GM10248 (cell line): ENCODE results near the gene MAP4.
"Not testable (repeated sequence)": the region's sequence is repeated elsewhere in the genome, so short reads cannot be mapped to it uniquely, and the experiment has no call there.

Experiments used
- CTCF ChIA-PET: fragments of 300-600 bp; sonication (Branson Sonifier 250); formaldehyde crosslinking; extraction: SDS; loops from one replicate; lab custom pipeline; 2021; ENCODE audit warnings: antibody characterized with exemption; lab: Yijun Ruan, JAX
- POLR2A ChIA-PET: fragments of 350-650 bp; sonication (Branson Sonifier 250); formaldehyde crosslinking; extraction: SDS; loops from one replicate; lab custom pipeline; 2020; ENCODE audit warnings: antibody characterized with exemption; lab: Yijun Ruan, JAX
- DNase-seq: peaks from one replicate; pipeline ENCODE4 v3.0.0; 2012; ENCODE audit errors: extremely low spot score
- CTCF ChIP-seq: IDR thresholded peaks from 2 replicates; pipeline ENCODE4 v1.5.1; 2012; ENCODE audit warnings: mild to moderate bottlenecking, low read depth; ENCODE audit errors: extremely low read depth, missing control alignments, control extremely low read depth

The MAP4 gene

GRCh38 chr3:47890126-47890827 lies 125.9 kb downstream of the MAP4 start:
- TF ChIP-seq CTCF: no peak
- DNase-seq: no peak
- ChIA-PET CTCF (interaction anchor here (0.9 to 2.4 kb wide), 11 partner anchors 10 to 368 kb away, joined by 3 to 6 read pairs (median 3); no protein-coding TSS in a partner anchor), POLR2A (interaction anchor here (0.6 kb wide), 1 partner anchor 75 kb away, joined by 7 read pairs; no protein-coding TSS in a partner anchor)

- no peak for TF ChIP-seq CTCF
- no peak for DNase-seq
- ChIA-PET POLR2A (no interaction called here), CTCF (interaction anchor here (1.0 to 1.8 kb wide), 6 partner anchors 15 to 367 kb away, joined by 3 to 6 read pairs (median 4); no protein-coding TSS in a partner anchor)
These were observed 127.0 kb downstream of the MAP4 start for GRCh38 chr3:47888986-47889757.

- CTCF ChIA-PET: interaction anchor here (1.8 kb wide), 1 partner anchor 50 kb away, joined by 6 read pairs; no protein-coding TSS in a partner anchor
- DNase-seq, POLR2A ChIA-PET: not testable (repeated sequence)
These were observed 128.2 kb downstream of the MAP4 start for GRCh38 chr3:47887991-47888390.

- DNase-seq: no peak
- no peak for TF ChIP-seq CTCF
- ChIA-PET CTCF (no interaction called here), POLR2A (no interaction called here)
These were observed 131.0 kb downstream of the MAP4 start for GRCh38 chr3:47885168-47885567.

- CTCF ChIA-PET: no interaction called here
- peak; percentile 32 for DNase-seq
- no peak for TF ChIP-seq CTCF
- POLR2A ChIA-PET: no interaction called here
These were observed 131.6 kb downstream of the MAP4 start for GRCh38 chr3:47884603-47885002.

GRCh38 chr3:47882338-47882737 lies 133.9 kb downstream of the MAP4 start:
- TF ChIP-seq CTCF: no peak
- ChIA-PET CTCF (interaction anchor here (0.9 to 1.4 kb wide), 4 partner anchors 10 to 209 kb away, joined by 3 to 10 read pairs (median 4); no protein-coding TSS in a partner anchor), POLR2A (no interaction called here)
- DNase-seq: no peak

GRCh38 chr3:47877719-47878118 lies 138.5 kb downstream of the MAP4 start:
- DNase-seq: no peak
- no peak for TF ChIP-seq CTCF
- ChIA-PET POLR2A (no interaction called here), CTCF (interaction anchor here (1.0 to 1.2 kb wide), 3 partner anchors 9 to 31 kb away, joined by 3 read pairs; no protein-coding TSS in a partner anchor)
